Keratinocyte (primary cell): ENCODE results near the gene GAS2. TPM values are rescaled to one million over a fixed set of nuclear protein-coding genes. Genes with fewer than 3 reads are reported as not detected.

Experiments used
- DNase-seq: peaks from one replicate; pipeline ENCODE4 v3.0.0-alpha.2; 2011; ENCODE audit warnings: low read depth, missing footprints, low spot score
- FAIRE-seq: peaks from 2 replicates; lab custom pipeline; 2011; peaks lifted over from hg19 to GRCh38; lab: Jason Lieb, UNC
- H2AFZ ChIP-seq: 2 replicates; pipeline ENCODE4 v1.6.0; 2012; ENCODE audit warnings: low read length, control low read depth, inconsistent platforms; ENCODE audit not compliant: control insufficient read depth
- H3K27ac ChIP-seq: 2 replicates; pipeline ENCODE4 v1.5.1; 2011; ENCODE audit warnings: low read length; ENCODE audit not compliant: control insufficient read depth, insufficient read depth
- H3K27me3 ChIP-seq: 3 replicates; pipeline ENCODE4 v1.6.0; 2011; ENCODE audit warnings: low read length; ENCODE audit not compliant: control insufficient read depth, insufficient read depth; ENCODE audit errors: extremely low read depth
- H3K36me3 ChIP-seq, 2 experiments: 2 replicates in 1 of 2; 3 replicates in 1 of 2; pipeline ENCODE4 v1.5.1; 2011; ENCODE audit warnings: low read length in 2 of 2, mild to moderate bottlenecking in 1 of 2; ENCODE audit not compliant: control insufficient read depth in 2 of 2, insufficient read depth in 2 of 2; ENCODE audit errors: extremely low read depth in 1 of 2
- H3K4me1 ChIP-seq: 3 replicates; pipeline ENCODE4 v1.5.1; 2011; ENCODE audit warnings: low read length; ENCODE audit not compliant: control insufficient read depth, insufficient read depth; ENCODE audit errors: extremely low read depth
- H3K4me2 ChIP-seq: 3 replicates; pipeline ENCODE4 v1.6.0; 2011; ENCODE audit warnings: low read depth, low read length; ENCODE audit not compliant: control insufficient read depth, insufficient read depth; ENCODE audit errors: extremely low read depth
- H3K4me3 ChIP-seq, 3 experiments: fragments of 200-600 bp in 1 of 3; sonication (generic) in 1 of 3; 2 replicates in 2 of 3; 3 replicates in 1 of 3; pipeline ENCODE4 v1.5.1; 2011 to 2016; ENCODE audit warnings: low read length in 3 of 3, mild to moderate bottlenecking in 3 of 3, control low read depth in 2 of 3, inconsistent platforms in 1 of 3, low read depth in 1 of 3, mixed read lengths in 1 of 3, mixed run types in 1 of 3, moderate library complexity in 1 of 3; ENCODE audit not compliant: control insufficient read depth in 2 of 3, insufficient read depth in 2 of 3; ENCODE audit errors: extremely low read depth in 1 of 3
- H3K79me2 ChIP-seq: 2 replicates; pipeline ENCODE4 v1.6.0; 2012; ENCODE audit warnings: low read length; ENCODE audit not compliant: control insufficient read depth, insufficient read depth
- H3K9ac ChIP-seq: 3 replicates; pipeline ENCODE4 v1.6.0; 2011; ENCODE audit warnings: low read length; ENCODE audit not compliant: control insufficient read depth, insufficient read depth; ENCODE audit errors: extremely low read depth
- H3K9me1 ChIP-seq: 3 replicates; pipeline ENCODE4 v1.6.0; 2011; ENCODE audit warnings: low read length; ENCODE audit not compliant: control insufficient read depth, insufficient read depth; ENCODE audit errors: extremely low read depth
- H3K9me3 ChIP-seq: 2 replicates; pipeline ENCODE4 v1.5.1; 2012; ENCODE audit warnings: low read depth, low read length; ENCODE audit not compliant: control insufficient read depth
- H4K20me1 ChIP-seq: 3 replicates; pipeline ENCODE4 v1.6.0; 2011; ENCODE audit warnings: low read length; ENCODE audit not compliant: control insufficient read depth, insufficient read depth; ENCODE audit errors: extremely low read depth
- CTCF ChIP-seq, 3 experiments: IDR thresholded peaks in 1 of 3; conservative IDR thresholded peaks in 1 of 3; optimal IDR thresholded peaks in 1 of 3; 2 replicates in 2 of 3; 3 replicates in 1 of 3; pipeline versions ENCODE3 to v1.5.1; 2011; ENCODE audit warnings: low read length in 3 of 3, mild to moderate bottlenecking in 3 of 3, moderate library complexity in 2 of 3, control low read depth in 1 of 3, inconsistent platforms in 1 of 3; ENCODE audit not compliant: insufficient read depth in 2 of 3; ENCODE audit errors: extremely low read depth in 1 of 3
- EZH2 ChIP-seq: IDR thresholded peaks from one replicate; pipeline ENCODE4 v1.6.1; 2012; ENCODE audit warnings: inconsistent platforms, mild to moderate bottlenecking, low read length, moderate library complexity
- dilution Hi-C: fragments of 300-500 bp; cut with MboI; formaldehyde crosslinking; loops from one replicate; pipeline ENCODE4 v1.7.0; 2020; ENCODE audit warnings: low sequenced_read_pairs; ENCODE audit not compliant: extremely low pct_ligation_motif_present
- polyA plus RNA-seq, 5 experiments: library from polyadenylated mRNA; depleted of rRNA in 3 of 5; stranded (reverse) in 3 of 5; stranded (forward) in 1 of 5; unstranded in 1 of 5; fragments of >200 nt; gene quantifications; 1 replicate in 1 of 5; 2 replicates in 3 of 5; 3 replicates in 1 of 5; pipeline versions ENCODE4 v1.2.1 to v1.2.3, GENCODE V29; 2011 to 2012; ENCODE audit warnings: missing spikeins in 2 of 5, low read depth in 1 of 5, low replicate concordance in 1 of 5

The GAS2 gene
- polyA plus RNA-seq, 1 donor (not counting 4 experiments of a cell fraction or from before 2014, with no cell fraction given): 0.62 TPM

- no peaks in the 10 kb centered on the region for H3K9me1 ChIP-seq
- no peak overlapping the region for H3K27ac ChIP-seq
- no peak overlapping the region for H3K9ac ChIP-seq
- H3K27me3 ChIP-seq: no peaks in the 10 kb centered on the region
- no peaks in the 10 kb centered on the region for H4K20me1 ChIP-seq
- H3K79me2 ChIP-seq: no peaks in the 10 kb centered on the region
- H3K36me3 ChIP-seq: no peaks in the 10 kb centered on the region
- no peak overlapping the region for H2AFZ ChIP-seq
- no peak overlapping the region for H3K4me2 ChIP-seq
- DNase-seq (no peak), FAIRE-seq (no peak)
- H3K9me3 ChIP-seq: no peaks in the 10 kb centered on the region
- no peak overlapping the region for H3K4me3 ChIP-seq
- dilution Hi-C loops: no loop called here
- no peaks in the 10 kb centered on the region for H3K4me1 ChIP-seq
- TF ChIP-seq CTCF (optimal IDR thresholded peaks at IDR 0.05 in 1 of 3, IDR thresholded peaks at IDR 0.05 in 1 of 3, conservative IDR thresholded peaks at IDR 0.05 in 1 of 3; ENCODE audit: extremely low read depth in 1 of 3, insufficient read depth in 2 of 3, low read length in 3 of 3) (no peak), EZH2 (no peak)
Observed at GRCh38 chr11:22807855-22808570, 141.6 kb downstream of the GAS2 start.

- no peak overlapping the region for H2AFZ ChIP-seq
- H3K9me1 ChIP-seq: no peaks in the 10 kb centered on the region
- H3K4me3 ChIP-seq: no peak overlapping the region
- TF ChIP-seq EZH2 (no peak), CTCF (optimal IDR thresholded peaks at IDR 0.05 in 1 of 3, IDR thresholded peaks at IDR 0.05 in 1 of 3, conservative IDR thresholded peaks at IDR 0.05 in 1 of 3; ENCODE audit: extremely low read depth in 1 of 3, insufficient read depth in 2 of 3, low read length in 3 of 3) (no peak)
- H3K79me2 ChIP-seq: no peaks in the 10 kb centered on the region
- no peaks in the 10 kb centered on the region for H4K20me1 ChIP-seq
- H3K4me2 ChIP-seq: no peak overlapping the region
- no peak overlapping the region for H3K27ac ChIP-seq
- dilution Hi-C loops: no loop called here
- FAIRE-seq (no peak), DNase-seq (no peak)
- no peaks in the 10 kb centered on the region for H3K27me3 ChIP-seq
- H3K36me3 ChIP-seq: no peaks in the 10 kb centered on the region
- H3K9ac ChIP-seq: no peak overlapping the region
- H3K4me1 ChIP-seq: no peaks in the 10 kb centered on the region
- H3K9me3 ChIP-seq: no peaks in the 10 kb centered on the region
Observed at GRCh38 chr11:22808571-22809197, 142.3 kb downstream of the GAS2 start.
